Breast epithelium (tissue), 4 donors: ENCODE measurements around the gene MICA. TPM values are rescaled to one million over a fixed set of nuclear protein-coding genes. Genes with fewer than 3 reads are reported as not detected.
A peak's percentile ranks its signal among the peaks of the same experiment; 100 is the strongest.

ENCODE experiments used
- DNase-seq, 2 donors: peaks; one replicate each; pipeline ENCODE4 v3.0.0-alpha.2; 2019; ENCODE audit warnings: low spot score in 2 of 2
- H3K27ac ChIP-seq, 2 donors: fragments of 200-600 bp; sonication (generic) in 1 of 2; one replicate each; pipeline ENCODE4 v1.5.1; 2016 to 2019; ENCODE audit warnings: mild to moderate bottlenecking in 1 of 2
- H3K27me3 ChIP-seq, 2 donors: fragments of 200-600 bp; sonication (generic) in 1 of 2; one replicate each; pipeline versions ENCODE4 v1.5.1 to v1.6.0; 2017 to 2019; ENCODE audit warnings: control low read depth in 1 of 2, mild to moderate bottlenecking in 1 of 2
- H3K36me3 ChIP-seq: fragments of 200-600 bp; one replicate; pipeline ENCODE4 v1.5.1; 2019
- H3K4me1 ChIP-seq, 2 donors: fragments of 200-600 bp; sonication (generic); one replicate each; pipeline ENCODE4 v1.5.1; 2016 to 2019; ENCODE audit warnings: control low read depth in 1 of 2
- H3K4me3 ChIP-seq, 3 donors: fragments of 200-600 bp; sonication (generic); 1 replicate in 2 of 3; 2 replicates in 1 of 3; pipeline ENCODE4 v1.5.1; 2016 to 2019; ENCODE audit warnings: mild to moderate bottlenecking in 3 of 3, moderate library complexity in 2 of 3
- H3K9me3 ChIP-seq, 2 donors: fragments of 200-600 bp; sonication (generic) in 1 of 2; one replicate each; pipeline ENCODE4 v1.5.1; 2016 to 2019; ENCODE audit warnings: control low read depth in 1 of 2
- CTCF ChIP-seq, 3 donors: fragments of 450-650 bp; IDR thresholded peaks; one replicate each; pipeline ENCODE4 v1.5.1; 2016 to 2017; ENCODE audit warnings: antibody characterized with exemption in 3 of 3, mild to moderate bottlenecking in 3 of 3, moderate library complexity in 3 of 3
- POLR2A ChIP-seq: fragments of 450-650 bp; IDR thresholded peaks from one replicate; pipeline ENCODE4 v1.6.1; 2016; ENCODE audit warnings: antibody characterized with exemption, mild to moderate bottlenecking, moderate library complexity
- POLR2AphosphoS5 ChIP-seq, 3 donors: sonication (generic); formaldehyde crosslinking; IDR thresholded peaks; one replicate each; pipeline ENCODE4 v1.6.1; 2017; ENCODE audit warnings: antibody characterized with exemption in 3 of 3
- intact Hi-C: fragments of 100-400 bp; cut with DNase I; formaldehyde crosslinking; loops from one replicate; pipeline ENCODE4 v1.15.1; 2023; ENCODE audit warnings: low total_unique reads
- total RNA-seq, 3 donors: library from RNA; depleted of rRNA; stranded (reverse); fragments of >200 nt; gene quantifications; one replicate each; pipeline ENCODE4 v1.1.0, GENCODE V29; 2016

Gene MICA
- total RNA-seq, 3 donors from 2014 or later: 14.9 to 28.1 (median 23.6) TPM

DNA sequence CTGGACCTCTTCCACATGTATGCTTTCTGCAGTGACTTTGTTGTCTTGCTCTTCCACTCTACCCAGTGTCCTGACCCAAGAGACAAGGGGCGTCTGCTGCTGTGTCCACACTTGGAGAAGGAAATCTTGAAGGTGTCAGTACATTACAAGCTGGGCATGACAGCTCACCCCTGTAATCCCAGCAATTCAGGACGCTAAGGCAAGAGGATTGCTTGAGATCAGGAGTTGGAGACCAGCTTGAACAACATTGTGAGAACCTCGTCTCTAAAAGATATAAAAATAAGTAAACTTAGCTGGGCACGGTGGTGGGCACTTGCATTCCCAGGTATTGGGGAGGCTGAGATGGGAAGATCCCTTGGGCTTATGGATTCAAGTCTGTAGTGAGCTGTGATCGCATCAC is 40.6 kb upstream of the MICA start:
- H3K36me3 ChIP-seq: no peaks in the 10 kb centered on the region

DNA sequence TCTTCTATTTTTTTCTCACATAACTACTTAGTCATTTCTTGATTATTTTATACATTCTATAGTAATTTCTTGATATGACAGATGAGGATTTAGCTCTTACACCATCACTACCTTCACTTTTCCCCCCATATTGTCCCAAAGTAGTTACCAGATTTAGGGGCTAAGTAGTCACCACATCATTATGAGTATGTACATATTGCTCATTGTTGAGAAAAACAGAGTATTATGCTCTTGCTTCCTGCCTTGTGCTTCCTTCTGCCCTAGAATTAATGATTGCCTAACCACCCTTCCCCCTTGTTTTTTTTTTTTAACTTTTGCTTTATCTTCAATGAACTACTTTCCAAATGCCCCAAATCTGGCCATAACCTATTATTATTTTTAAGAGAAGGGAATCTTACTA is 39.6 kb upstream of the MICA start:
- Histone ChIP-seq H3K9me3 (no peaks in the 10 kb centered on the region), H3K27ac (no peak overlapping the region), H3K4me1 (no peaks in the 10 kb centered on the region), H3K27me3 (no peaks in the 10 kb centered on the region), H3K4me3 (no peak overlapping the region), H3K36me3 (no peaks in the 10 kb centered on the region)
- DNase-seq: no peak
- intact Hi-C loops: loop anchor here (10.0 kb wide), 1 partner anchor 169 kb away; no protein-coding TSS in a partner anchor
- no peak for TF ChIP-seq POLR2A
- TF ChIP-seq POLR2AphosphoS5 (IDR thresholded peaks at IDR 0.05): no peak
- TF ChIP-seq CTCF (IDR thresholded peaks at IDR 0.05): no peak

More for the DNA sequence above, 40.6 kb upstream of the MICA start:
- H3K4me3 ChIP-seq: no peak overlapping the region
- no peak for TF ChIP-seq CTCF (IDR thresholded peaks at IDR 0.05)
- TF ChIP-seq POLR2AphosphoS5 (IDR thresholded peaks at IDR 0.05): no peak
- TF ChIP-seq POLR2A: no peak
- H3K4me1 ChIP-seq: no peaks in the 10 kb centered on the region
- H3K27me3 ChIP-seq: no peaks in the 10 kb centered on the region
- no peak overlapping the region for H3K27ac ChIP-seq
- no peaks in the 10 kb centered on the region for H3K9me3 ChIP-seq
- intact Hi-C loops: loop anchor here (10.0 kb wide), 1 partner anchor 168 kb away; no protein-coding TSS in a partner anchor
- DNase-seq: no peak

DNA sequence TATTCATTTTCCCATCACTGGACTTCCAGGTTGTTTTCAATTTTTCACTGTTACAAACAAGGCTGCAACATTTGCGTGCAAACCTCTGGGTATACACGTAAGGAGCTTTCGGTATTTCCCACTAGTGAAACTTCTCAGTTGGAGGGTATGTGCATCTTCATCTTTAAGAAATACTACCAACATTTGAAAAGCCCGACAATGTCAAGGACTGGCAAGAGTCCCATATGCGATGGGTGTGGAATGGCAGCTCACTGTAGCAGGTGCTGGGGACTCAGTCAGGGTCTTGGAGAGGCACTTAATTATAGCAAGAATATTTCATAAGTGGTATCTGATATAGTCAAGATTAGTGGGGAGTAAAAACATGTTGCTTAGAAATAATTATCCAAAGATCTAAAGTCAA is 37.5 kb upstream of the MICA start:
- Histone ChIP-seq H3K27me3 (no peaks in the 10 kb centered on the region), H3K9me3 (no peaks in the 10 kb centered on the region), H3K4me1 (no peaks in the 10 kb centered on the region), H3K4me3 (no peak overlapping the region), H3K36me3 (no peaks in the 10 kb centered on the region), H3K27ac (no peak overlapping the region)
- TF ChIP-seq POLR2A (no peak), POLR2AphosphoS5 (IDR thresholded peaks at IDR 0.05) (no peak), CTCF (IDR thresholded peaks at IDR 0.05) (no peak)
- intact Hi-C loops: loop anchor here (10.0 kb wide), 1 partner anchor 171 kb away; no protein-coding TSS in a partner anchor
- no peak for DNase-seq

- peak; percentile 89 for DNase-seq
Measured at GRCh38 chr6:31366693-31367470, 36.5 kb upstream of the MICA start.

More at GRCh38 chr6:31366693-31367470, 36.5 kb upstream of the MICA start:
- Histone ChIP-seq H3K4me3 (peak overlapping the region; percentile 11 to 62 (median 45)), H3K27me3 (no peaks in the 10 kb centered on the region), H3K27ac (peak overlapping the region in 1 of 2 donors; percentile 64), H3K9me3 (no peaks in the 10 kb centered on the region), H3K36me3 (no peaks in the 10 kb centered on the region), H3K4me1 (no peaks in the 10 kb centered on the region)
- no peak for TF ChIP-seq POLR2A
- TF ChIP-seq CTCF (IDR thresholded peaks at IDR 0.05): peak; percentile 93 to 98 (median 98)
- TF ChIP-seq POLR2AphosphoS5 (IDR thresholded peaks at IDR 0.05): peak; percentile 70 to 80 (median 79)
- intact Hi-C loops: loop anchor here (10.0 kb wide), 1 partner anchor 172 kb away; no protein-coding TSS in a partner anchor
